Measurements from ENCODE around the gene LIF. TPM values are rescaled to one million over a fixed set of nuclear protein-coding genes. Genes with fewer than 3 reads are reported as not detected.

The LIF gene
- total and polyA plus RNA-seq, 4 experiments from 2014 or later, result 0.26 to 0.58 TPM; not detected in 2

GRCh38 chr22:30251711-30252110, 5.2 kb upstream of the LIF start:
- no peak overlapping the region for H3K27ac Mint-ChIP-seq
- ChIA-PET CTCF (ENCODE audit: partially characterized antibody) (interaction anchor here (2.0 kb wide), 1 partner anchor 144 kb away, joined by 6 read pairs; no protein-coding TSS in a partner anchor), POLR2A (ENCODE audit: partially characterized antibody) (no interaction called here)
- no peaks in the 10 kb centered on the region for H3K9me3 Mint-ChIP-seq
- Histone ChIP-seq H3K27ac (ENCODE audit: low read depth, low read length) (no peak overlapping the region), H3K4me3 (ENCODE audit: low read length in 2 of 2) (no peak overlapping the region), H3K27me3 (ENCODE audit: insufficient read depth, low read length) (no peaks in the 10 kb centered on the region), H3K4me1 (ENCODE audit: insufficient read depth, low read length) (peaks cover 12% of the 10 kb centered on the region), H3K36me3 (ENCODE audit: insufficient read depth, low read length) (no peaks in the 10 kb centered on the region), H3K9me3 (ENCODE audit: control insufficient read depth in 1 of 2, low read length in 2 of 2) (no peaks in the 10 kb centered on the region)
- no peaks in the 10 kb centered on the region for H3K36me3 Mint-ChIP-seq
- no peak overlapping the region for H3K4me3 Mint-ChIP-seq
- DNase-seq, result no peak
- H3K4me1 Mint-ChIP-seq, result peaks cover 14 to 32% (median 21%) of the 10 kb centered on the region in 4 donors
- intact Hi-C loops (cut with micrococcal nuclease), result no loop called here
- H3K27me3 Mint-ChIP-seq, result peaks cover 2 to 5% of the 10 kb centered on the region in 2 donors

DNA sequence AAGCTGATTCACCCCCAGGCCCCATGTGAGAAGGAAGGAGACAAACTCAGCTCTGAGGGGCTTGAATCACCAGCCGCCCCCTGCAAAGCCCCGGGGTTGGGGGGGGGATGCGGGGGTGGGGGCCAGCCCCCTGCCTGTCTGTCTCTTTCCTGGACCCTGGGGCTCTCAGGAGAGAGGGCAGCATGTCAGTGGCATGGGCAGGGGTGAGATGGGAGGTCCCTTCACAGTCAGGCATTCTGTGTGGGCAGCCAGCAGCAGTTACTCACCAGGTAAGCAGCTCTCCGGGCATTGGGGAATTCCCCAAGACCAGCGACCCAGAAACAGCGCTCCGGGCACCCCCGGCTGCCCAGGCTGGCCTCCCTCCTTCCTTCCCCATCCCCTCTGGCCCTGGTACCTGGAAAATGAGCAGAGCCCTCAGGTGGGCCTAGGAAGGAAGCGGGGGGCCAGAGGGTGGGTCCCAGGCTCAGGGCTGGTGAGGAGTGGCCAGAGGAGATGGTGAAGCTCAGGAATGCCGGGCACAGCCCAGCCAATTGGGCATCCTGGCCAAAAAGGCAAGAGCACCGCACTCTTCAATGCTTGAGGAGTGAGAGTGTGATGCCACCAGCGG, 4.2 kb upstream of the LIF start:
- ChIA-PET CTCF (ENCODE audit: partially characterized antibody) (interaction anchor here (2.0 kb wide), 1 partner anchor 143 kb away, joined by 6 read pairs; no protein-coding TSS in a partner anchor), POLR2A (ENCODE audit: partially characterized antibody) (no interaction called here)
- intact Hi-C loops (cut with micrococcal nuclease), result no loop called here
- no peaks in the 10 kb centered on the region for H3K36me3 Mint-ChIP-seq
- DNase-seq, result no peak
- peaks cover 2 to 8% of the 10 kb centered on the region in 2 donors for H3K27me3 Mint-ChIP-seq
- H3K4me1 Mint-ChIP-seq, result peaks cover 17 to 41% (median 26%) of the 10 kb centered on the region in 4 donors
- Histone ChIP-seq H3K4me1 (ENCODE audit: insufficient read depth, low read length) (peaks cover 21% of the 10 kb centered on the region), H3K27ac (ENCODE audit: low read depth, low read length) (no peak overlapping the region), H3K36me3 (ENCODE audit: insufficient read depth, low read length) (no peaks in the 10 kb centered on the region), H3K4me3 (ENCODE audit: low read length in 2 of 2) (no peak overlapping the region), H3K27me3 (ENCODE audit: insufficient read depth, low read length) (no peaks in the 10 kb centered on the region), H3K9me3 (ENCODE audit: control insufficient read depth in 1 of 2, low read length in 2 of 2) (no peaks in the 10 kb centered on the region)
- H3K4me3 Mint-ChIP-seq, result no peak overlapping the region
- H3K27ac Mint-ChIP-seq, result no peak overlapping the region
- no peaks in the 10 kb centered on the region for H3K9me3 Mint-ChIP-seq

GRCh38 chr22:30250039-30250565, 3.5 kb upstream of the LIF start:
- H3K36me3 ChIP-seq (ENCODE audit: insufficient read depth, low read length), result no peaks in the 10 kb centered on the region
- Mint-ChIP-seq H3K4me3 (no peak overlapping the region), H3K27ac (no peak overlapping the region), H3K4me1 (peaks cover 20 to 48% (median 31%) of the 10 kb centered on the region in 4 donors), H3K36me3 (no peaks in the 10 kb centered on the region), H3K9me3 (no peaks in the 10 kb centered on the region), H3K27me3 (peaks cover 2 to 8% of the 10 kb centered on the region in 2 donors)
- CTCF ChIA-PET (ENCODE audit: partially characterized antibody), result interaction anchor here (2.0 kb wide), 1 partner anchor 142 kb away, joined by 6 read pairs; no protein-coding TSS in a partner anchor
- H3K27ac ChIP-seq (ENCODE audit: low read depth, low read length), result no peak overlapping the region
- H3K4me1 ChIP-seq (ENCODE audit: insufficient read depth, low read length), result peaks cover 28% of the 10 kb centered on the region
- no peak overlapping the region for H3K4me3 ChIP-seq (ENCODE audit: low read length in 2 of 2)
- intact Hi-C loops (cut with micrococcal nuclease), result no loop called here
- no peaks in the 10 kb centered on the region for H3K9me3 ChIP-seq (ENCODE audit: control insufficient read depth in 1 of 2, low read length in 2 of 2)
- no peaks in the 10 kb centered on the region for H3K27me3 ChIP-seq (ENCODE audit: insufficient read depth, low read length)
- POLR2A ChIA-PET (ENCODE audit: partially characterized antibody), result no interaction called here
- DNase-seq, result no peak

GRCh38 chr22:30249049-30250038, 2.8 kb upstream of the LIF start:
- no peak overlapping the region for H3K4me3 Mint-ChIP-seq

GRCh38 chr22:30248484-30248883, 1.9 kb upstream of the LIF start:
- H3K9me3 Mint-ChIP-seq, result no peaks in the 10 kb centered on the region
- H3K27me3 Mint-ChIP-seq, result peaks cover 2 to 8% of the 10 kb centered on the region in 2 donors
- no peaks in the 10 kb centered on the region for H3K36me3 Mint-ChIP-seq
- Histone ChIP-seq H3K4me1 (ENCODE audit: insufficient read depth, low read length) (peaks cover 44% of the 10 kb centered on the region), H3K4me3 (ENCODE audit: low read length in 2 of 2) (no peak overlapping the region), H3K27ac (ENCODE audit: low read depth, low read length) (no peak overlapping the region), H3K9me3 (ENCODE audit: control insufficient read depth in 1 of 2, low read length in 2 of 2) (no peaks in the 10 kb centered on the region), H3K27me3 (ENCODE audit: insufficient read depth, low read length) (no peaks in the 10 kb centered on the region), H3K36me3 (ENCODE audit: insufficient read depth, low read length) (no peaks in the 10 kb centered on the region)
- CTCF ChIA-PET (ENCODE audit: partially characterized antibody), result interaction anchor here (1.1 kb wide), 1 partner anchor 12 kb away, joined by 3 read pairs; no protein-coding TSS in a partner anchor
- no peak for DNase-seq
- peak overlapping the region in 3 of 7 donors; percentile 30 to 75 (median 50) for H3K27ac Mint-ChIP-seq
- H3K4me3 Mint-ChIP-seq, result peak overlapping the region in 5 of 8 donors; percentile 14 to 82 (median 46)
- H3K4me1 Mint-ChIP-seq, result peaks cover 35 to 63% (median 47%) of the 10 kb centered on the region in 4 donors
- POLR2A ChIA-PET (ENCODE audit: partially characterized antibody), result interaction anchor here (1.4 kb wide), 1 partner anchor 24 kb away, joined by 3 read pairs; no protein-coding TSS in a partner anchor
- intact Hi-C loops (cut with micrococcal nuclease), result loop anchor here (5.0 kb wide), 1 partner anchor 51 kb away; no protein-coding TSS in a partner anchor

More at GRCh38 chr22:30249049-30250038, 2.8 kb upstream of the LIF start:
- H3K9me3 ChIP-seq (ENCODE audit: control insufficient read depth in 1 of 2, low read length in 2 of 2), result no peaks in the 10 kb centered on the region
- H3K27me3 ChIP-seq (ENCODE audit: insufficient read depth, low read length), result no peaks in the 10 kb centered on the region
- no peak overlapping the region for H3K27ac ChIP-seq (ENCODE audit: low read depth, low read length)
- H3K4me1 ChIP-seq (ENCODE audit: insufficient read depth, low read length), result peaks cover 35% of the 10 kb centered on the region
- no peaks in the 10 kb centered on the region for H3K36me3 ChIP-seq (ENCODE audit: insufficient read depth, low read length)
- no peak overlapping the region for H3K4me3 ChIP-seq (ENCODE audit: low read length in 2 of 2)
- intact Hi-C loops (cut with micrococcal nuclease), result loop anchor here (5.0 kb wide), 1 partner anchor 52 kb away; no protein-coding TSS in a partner anchor
- Mint-ChIP-seq H3K36me3 (no peaks in the 10 kb centered on the region), H3K27ac (peak overlapping the region in 1 of 7 donors; percentile 6), H3K27me3 (peaks cover 2 to 8% of the 10 kb centered on the region in 2 donors), H3K9me3 (no peaks in the 10 kb centered on the region), H3K4me1 (peaks cover 26 to 54% (median 38%) of the 10 kb centered on the region in 4 donors)
- DNase-seq, result no peak
- POLR2A ChIA-PET (ENCODE audit: partially characterized antibody), result interaction anchor here (1.4 kb wide), 1 partner anchor 25 kb away, joined by 3 read pairs; no protein-coding TSS in a partner anchor
- CTCF ChIA-PET (ENCODE audit: partially characterized antibody), result interaction anchor here (2.0 kb wide), 1 partner anchor 141 kb away, joined by 6 read pairs; no protein-coding TSS in a partner anchor

DNA sequence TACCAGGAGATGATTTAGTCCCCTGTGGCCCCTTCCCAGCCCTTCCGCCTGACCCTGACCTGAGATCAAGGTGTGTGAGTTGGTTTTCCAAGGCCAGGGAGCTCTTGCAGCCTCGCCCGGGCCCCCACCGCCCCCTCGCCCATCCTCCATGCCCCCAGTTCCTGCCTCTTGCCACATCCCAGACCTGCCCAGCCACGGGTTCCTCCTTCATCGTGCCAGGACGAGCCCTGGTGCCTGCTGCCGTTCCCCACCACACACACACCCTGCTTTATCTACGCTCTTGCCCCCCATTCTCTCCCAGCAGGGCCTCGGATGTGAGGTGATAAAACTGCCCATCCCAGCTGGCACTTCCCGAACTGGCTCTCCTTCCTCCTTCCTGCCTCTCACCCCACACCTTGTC, 1.4 kb upstream of the LIF start:
- no peaks in the 10 kb centered on the region for H3K36me3 Mint-ChIP-seq
- peaks cover 35 to 67% (median 46%) of the 10 kb centered on the region in 4 donors for H3K4me1 Mint-ChIP-seq
- H3K9me3 ChIP-seq (ENCODE audit: control insufficient read depth in 1 of 2, low read length in 2 of 2), result no peaks in the 10 kb centered on the region
- ChIA-PET POLR2A (ENCODE audit: partially characterized antibody) (interaction anchor here (1.4 kb wide), 1 partner anchor 24 kb away, joined by 3 read pairs; no protein-coding TSS in a partner anchor), CTCF (ENCODE audit: partially characterized antibody) (interaction anchor here (1.1 kb wide), 1 partner anchor 13 kb away, joined by 3 read pairs; no protein-coding TSS in a partner anchor)
- H3K4me3 Mint-ChIP-seq, result peak overlapping the region in 3 of 8 donors; percentile 14 to 82 (median 62)
- H3K27ac ChIP-seq (ENCODE audit: low read depth, low read length), result no peak overlapping the region
- DNase-seq, result peak in 1 of 5 donors; percentile 10
- no peak overlapping the region for H3K4me3 ChIP-seq (ENCODE audit: low read length in 2 of 2)
- peaks cover 48% of the 10 kb centered on the region for H3K4me1 ChIP-seq (ENCODE audit: insufficient read depth, low read length)
- peak overlapping the region in 1 of 7 donors; percentile 9 for H3K27ac Mint-ChIP-seq
- H3K27me3 ChIP-seq (ENCODE audit: insufficient read depth, low read length), result no peaks in the 10 kb centered on the region
- H3K36me3 ChIP-seq (ENCODE audit: insufficient read depth, low read length), result no peaks in the 10 kb centered on the region
- intact Hi-C loops (cut with micrococcal nuclease), result loop anchor here (5.0 kb wide), 1 partner anchor 51 kb away; no protein-coding TSS in a partner anchor
- H3K27me3 Mint-ChIP-seq, result peaks cover 2 to 8% of the 10 kb centered on the region in 2 donors
- H3K9me3 Mint-ChIP-seq, result no peaks in the 10 kb centered on the region

Measured in CD4-positive, alpha-beta memory T cell (primary cell).